ENCODE measurements around the gene AGBL1.
"Not testable (repeated sequence)": the region's sequence is repeated elsewhere in the genome, so short reads cannot be mapped to it uniquely, and the experiment has no call there.

AGBL1 gene

GRCh38 chr15:87031540-87032230 lies 952.0 kb downstream of the AGBL1 start:
- no peak for DNase-seq (ENCODE audit: low read depth, low spot score)
- H3K4me3 ChIP-seq (ENCODE audit: low read length): no peak overlapping the region

DNA sequence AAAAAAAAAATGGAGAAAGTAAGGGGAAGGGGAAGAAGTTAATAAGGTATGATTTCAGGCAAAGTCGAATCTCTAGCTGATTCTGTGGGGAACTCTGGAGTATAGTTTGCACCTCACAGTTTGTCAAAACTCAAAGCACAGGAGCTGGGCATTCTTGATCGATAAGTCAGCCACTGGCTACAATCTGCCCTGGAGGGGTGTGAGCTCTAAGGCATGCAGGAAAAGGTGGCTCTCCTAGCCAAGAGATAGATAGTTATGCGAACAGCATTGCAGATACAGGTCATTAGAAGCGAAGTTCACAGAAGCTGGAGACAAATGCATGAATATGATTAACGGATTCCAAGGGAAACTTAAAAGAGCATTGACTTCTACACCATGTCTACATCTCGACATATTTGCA lies 952.6 kb downstream of the AGBL1 start:
- DNase-seq (ENCODE audit: low read depth, low spot score): no peak

DNA sequence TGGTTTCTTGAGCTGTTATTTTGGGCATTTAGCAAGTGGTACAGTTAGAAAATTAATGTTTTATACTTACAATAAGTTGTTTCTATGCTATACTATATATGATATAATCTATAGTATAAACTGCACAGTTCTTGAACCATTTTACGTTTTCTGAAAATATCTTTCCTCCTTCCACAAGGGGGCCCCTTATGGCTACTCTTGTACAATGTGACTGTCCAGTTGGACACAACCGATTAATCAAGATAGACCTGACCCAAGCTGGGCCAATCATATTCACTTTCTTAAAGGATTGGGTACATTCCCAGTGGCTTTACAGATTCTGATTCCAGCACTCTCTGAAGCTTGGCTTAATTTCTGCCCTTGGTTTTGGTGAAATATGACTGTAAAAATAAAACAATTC lies 953.4 kb downstream of the AGBL1 start:
- DNase-seq (ENCODE audit: low read depth, low spot score): no peak
- no peak overlapping the region for H3K4me3 ChIP-seq (ENCODE audit: low read length)

More for the DNA sequence above, 952.6 kb downstream of the AGBL1 start:
- no peak overlapping the region for H3K4me3 ChIP-seq (ENCODE audit: low read length)

DNA sequence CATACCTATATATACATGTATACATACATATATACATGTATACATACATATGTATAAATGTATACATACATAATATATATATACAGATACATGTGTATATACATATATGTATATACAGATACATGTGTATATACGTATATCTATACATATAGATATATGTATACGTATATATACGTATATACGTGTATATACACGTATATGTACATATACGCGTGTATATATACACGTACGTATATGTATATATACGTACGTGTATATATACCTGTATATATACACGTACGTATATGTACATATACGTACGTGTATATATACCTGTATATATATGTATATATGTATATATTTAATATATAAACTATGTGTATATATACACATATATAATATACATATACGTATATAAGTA lies 955.2 kb downstream of the AGBL1 start:
- DNase-seq (ENCODE audit: low read depth, low spot score): no peak
- H3K4me3 ChIP-seq (ENCODE audit: low read length): no peak overlapping the region

DNA sequence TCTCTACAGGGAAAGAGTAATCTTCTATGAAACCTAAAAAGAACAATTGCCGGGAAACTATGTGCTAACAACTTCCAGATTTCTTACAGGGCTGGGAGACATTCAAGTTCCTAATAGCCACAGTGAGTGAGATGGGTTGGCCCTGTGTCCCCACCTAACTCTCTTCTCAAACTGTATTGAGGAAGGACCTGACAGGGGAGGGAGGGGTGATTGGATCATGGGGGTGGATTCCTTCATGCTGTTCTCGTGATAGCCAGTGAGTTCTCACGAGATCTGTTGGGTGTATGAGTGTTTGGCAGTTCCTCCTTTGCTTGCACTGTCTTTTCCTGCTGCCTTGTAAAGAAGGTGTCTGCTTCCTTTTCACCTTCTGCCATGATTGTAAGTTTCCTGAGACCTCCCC lies 958.7 kb downstream of the AGBL1 start:
- no peak overlapping the region for H3K4me3 ChIP-seq (ENCODE audit: low read length)
- no peak for DNase-seq (ENCODE audit: low read depth, low spot score)

- not testable (repeated sequence) for H3K4me3 ChIP-seq (ENCODE audit: low read length); DNase-seq (ENCODE audit: low read depth, low spot score)
Observed at GRCh38 chr15:87042619-87043018, 962.9 kb downstream of the AGBL1 start.

DNA sequence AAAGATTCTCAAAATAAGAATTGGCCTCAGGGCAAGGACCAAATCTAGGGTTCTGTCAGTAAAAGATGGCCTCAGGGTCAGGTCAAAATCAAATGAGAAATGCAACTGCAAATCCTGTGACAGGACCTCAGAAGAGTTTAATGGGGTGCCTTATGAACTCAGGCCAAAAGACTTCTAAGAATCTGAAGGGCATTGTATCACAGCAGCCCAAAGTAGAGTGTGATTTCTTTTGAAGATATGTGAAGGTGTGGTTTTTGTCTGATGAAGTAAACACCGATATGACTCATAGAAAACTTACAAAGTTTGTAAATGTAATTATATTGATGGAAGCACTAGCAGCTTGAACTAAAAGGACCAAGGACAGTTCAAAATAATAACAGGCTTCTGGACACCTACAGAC lies 966.1 kb downstream of the AGBL1 start:
- no peak overlapping the region for H3K4me3 ChIP-seq (ENCODE audit: low read length)
- no peak for DNase-seq (ENCODE audit: low read depth, low spot score)

DNA sequence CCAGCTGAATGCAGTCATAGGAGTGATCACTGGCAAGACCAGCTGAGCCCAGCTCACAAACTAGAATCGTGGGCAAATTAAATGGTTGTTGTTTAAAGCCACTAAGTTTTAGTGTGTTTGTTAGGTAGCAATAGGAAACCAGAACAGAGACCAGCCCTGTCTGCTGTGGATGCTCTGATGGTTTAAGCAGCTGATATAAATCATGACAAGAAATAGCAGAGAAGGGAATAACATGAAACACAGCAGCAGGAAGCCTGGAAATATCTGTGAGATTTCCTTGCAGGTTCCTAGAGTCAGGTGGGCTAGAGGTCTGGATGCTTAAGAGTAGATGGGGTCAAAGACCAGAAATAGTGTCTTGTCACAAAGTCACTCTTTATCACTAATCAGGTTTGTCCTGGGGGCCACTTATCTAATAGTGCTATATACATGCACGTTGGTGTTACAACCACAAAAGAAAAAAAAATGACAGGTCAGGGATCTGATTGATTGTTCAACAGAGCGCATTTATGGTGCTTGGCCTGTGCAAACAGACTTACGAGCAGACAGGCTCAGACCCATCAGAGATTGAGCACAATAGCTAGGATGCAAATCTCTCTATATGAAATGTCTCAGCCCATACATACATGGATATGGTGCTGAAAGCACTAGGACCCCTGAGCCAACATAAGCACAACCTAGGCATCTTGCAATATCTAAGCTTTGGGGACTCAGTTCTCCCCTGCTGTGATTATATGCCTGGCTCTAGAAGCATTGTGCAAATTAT lies 967.7 kb downstream of the AGBL1 start:
- H3K4me3 ChIP-seq (ENCODE audit: low read length): no peak overlapping the region
- DNase-seq (ENCODE audit: low read depth, low spot score): no peak

All from Jurkat, Clone E6-1 (cell line).